ENCODE results near the gene SELE.

SELE gene

DNA sequence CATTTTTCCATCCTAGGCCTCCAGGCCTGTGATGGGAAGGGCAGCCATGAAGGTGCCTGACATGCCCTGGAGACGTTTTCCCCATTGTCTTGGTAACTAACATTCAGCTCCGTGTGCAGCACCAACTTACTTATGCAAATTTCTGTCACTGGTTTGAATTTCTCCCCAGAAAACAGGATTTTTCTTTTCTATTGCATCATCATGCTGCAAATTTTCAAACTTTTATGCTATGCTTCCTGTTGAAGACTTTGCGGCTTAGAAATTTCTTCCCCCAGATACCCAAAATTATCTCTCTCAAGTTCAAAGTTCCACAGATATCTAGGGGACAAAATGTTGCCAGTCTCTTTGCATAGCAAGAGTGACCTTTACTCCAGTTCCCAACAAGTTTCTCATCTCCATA lies 25.2 kb upstream of the SELE start:
- no peak for TF ChIP-seq TEAD4 (IDR thresholded peaks at IDR 0.05)
- TF ChIP-seq EP300 (IDR thresholded peaks at IDR 0.05; ENCODE audit: borderline replicate concordance): no peak
- TF ChIP-seq NFIC (IDR thresholded peaks at IDR 0.05): no peak
- TF ChIP-seq TAF1 (IDR thresholded peaks at IDR 0.05; ENCODE audit: low read depth): no peak
- no peak for TF ChIP-seq FOXM1 (IDR thresholded peaks at IDR 0.05; ENCODE audit: borderline replicate concordance, low read depth)
- no peak for TF ChIP-seq REST (IDR thresholded peaks at IDR 0.05; ENCODE audit: low read depth)
- TF ChIP-seq YY1 (IDR thresholded peaks at IDR 0.05; ENCODE audit: low read depth): no peak
- no peak for TF ChIP-seq CEBPB (IDR thresholded peaks at IDR 0.05)
- no peak for TF ChIP-seq TCF12 (IDR thresholded peaks at IDR 0.05; ENCODE audit: low read depth)
- TF ChIP-seq RAD21 (IDR thresholded peaks at IDR 0.05; ENCODE audit: low read depth): no peak
- no peak for TF ChIP-seq EGR1 (IDR thresholded peaks at IDR 0.05)
- no peak for TF ChIP-seq CREB1 (IDR thresholded peaks at IDR 0.05; ENCODE audit: low read depth)
- TF ChIP-seq, protein P1, sequence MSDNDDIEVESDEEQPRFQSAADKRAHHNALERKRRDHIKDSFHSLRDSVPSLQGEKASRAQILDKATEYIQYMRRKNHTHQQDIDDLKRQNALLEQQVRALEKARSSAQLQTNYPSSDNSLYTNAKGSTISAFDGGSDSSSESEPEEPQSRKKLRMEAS (IDR thresholded peaks at IDR 0.05): no peak
- TF ChIP-seq, protein P2, sequence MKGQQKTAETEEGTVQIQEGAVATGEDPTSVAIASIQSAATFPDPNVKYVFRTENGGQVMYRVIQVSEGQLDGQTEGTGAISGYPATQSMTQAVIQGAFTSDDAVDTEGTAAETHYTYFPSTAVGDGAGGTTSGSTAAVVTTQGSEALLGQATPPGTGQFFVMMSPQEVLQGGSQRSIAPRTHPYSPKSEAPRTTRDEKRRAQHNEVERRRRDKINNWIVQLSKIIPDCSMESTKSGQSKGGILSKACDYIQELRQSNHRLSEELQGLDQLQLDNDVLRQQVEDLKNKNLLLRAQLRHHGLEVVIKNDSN (IDR thresholded peaks at IDR 0.05): no peak
- no peak for TF ChIP-seq ZBTB7A (IDR thresholded peaks at IDR 0.05; ENCODE audit: low read depth)

- TF ChIP-seq FOXM1 (IDR thresholded peaks at IDR 0.05; ENCODE audit: borderline replicate concordance, low read depth): no peak
- no peak for TF ChIP-seq CEBPB (IDR thresholded peaks at IDR 0.05)
- TF ChIP-seq EGR1 (IDR thresholded peaks at IDR 0.05): no peak
- TF ChIP-seq ZBTB7A (IDR thresholded peaks at IDR 0.05; ENCODE audit: low read depth): no peak
- TF ChIP-seq TEAD4 (IDR thresholded peaks at IDR 0.05): no peak
- no peak for TF ChIP-seq NFIC (IDR thresholded peaks at IDR 0.05)
- TF ChIP-seq, protein P1 (IDR thresholded peaks at IDR 0.05): no peak
- TF ChIP-seq CREB1 (IDR thresholded peaks at IDR 0.05; ENCODE audit: low read depth): no peak
- TF ChIP-seq TAF1 (IDR thresholded peaks at IDR 0.05; ENCODE audit: low read depth): no peak
- TF ChIP-seq, protein P2 (IDR thresholded peaks at IDR 0.05): no peak
- no peak for TF ChIP-seq EP300 (IDR thresholded peaks at IDR 0.05; ENCODE audit: borderline replicate concordance)
- TF ChIP-seq REST (IDR thresholded peaks at IDR 0.05; ENCODE audit: low read depth): no peak
- TF ChIP-seq TCF12 (IDR thresholded peaks at IDR 0.05; ENCODE audit: low read depth): no peak
- no peak for TF ChIP-seq YY1 (IDR thresholded peaks at IDR 0.05; ENCODE audit: low read depth)
Observed at GRCh38 chr1:169753549-169753948, 19.7 kb upstream of the SELE start.

GRCh38 chr1:169750041-169750440 lies 16.2 kb upstream of the SELE start:
- TF ChIP-seq, protein P2 (IDR thresholded peaks at IDR 0.05): no peak
- no peak for TF ChIP-seq EGR1 (IDR thresholded peaks at IDR 0.05)
- TF ChIP-seq YY1 (IDR thresholded peaks at IDR 0.05; ENCODE audit: low read depth): no peak
- TF ChIP-seq EP300 (IDR thresholded peaks at IDR 0.05; ENCODE audit: borderline replicate concordance): no peak

- TF ChIP-seq NFIC (IDR thresholded peaks at IDR 0.05) (no peak), REST (IDR thresholded peaks at IDR 0.05; ENCODE audit: low read depth) (no peak), CREB1 (IDR thresholded peaks at IDR 0.05; ENCODE audit: low read depth) (no peak), RAD21 (IDR thresholded peaks at IDR 0.05; ENCODE audit: low read depth) (no peak), ZBTB7A (IDR thresholded peaks at IDR 0.05; ENCODE audit: low read depth) (no peak), TEAD4 (IDR thresholded peaks at IDR 0.05) (no peak), FOXM1 (IDR thresholded peaks at IDR 0.05; ENCODE audit: borderline replicate concordance, low read depth) (no peak), CEBPB (IDR thresholded peaks at IDR 0.05) (no peak), EP300 (IDR thresholded peaks at IDR 0.05; ENCODE audit: borderline replicate concordance) (no peak), TCF12 (IDR thresholded peaks at IDR 0.05; ENCODE audit: low read depth) (no peak), EGR1 (IDR thresholded peaks at IDR 0.05) (no peak), TAF1 (IDR thresholded peaks at IDR 0.05; ENCODE audit: low read depth) (no peak)
- TF ChIP-seq, protein P2 (IDR thresholded peaks at IDR 0.05): no peak
Observed at GRCh38 chr1:169746550-169746949, 12.7 kb upstream of the SELE start.

Data from Ishikawa (cell line).